ENCODE measurements around the gene GTF2A1.

DNA sequence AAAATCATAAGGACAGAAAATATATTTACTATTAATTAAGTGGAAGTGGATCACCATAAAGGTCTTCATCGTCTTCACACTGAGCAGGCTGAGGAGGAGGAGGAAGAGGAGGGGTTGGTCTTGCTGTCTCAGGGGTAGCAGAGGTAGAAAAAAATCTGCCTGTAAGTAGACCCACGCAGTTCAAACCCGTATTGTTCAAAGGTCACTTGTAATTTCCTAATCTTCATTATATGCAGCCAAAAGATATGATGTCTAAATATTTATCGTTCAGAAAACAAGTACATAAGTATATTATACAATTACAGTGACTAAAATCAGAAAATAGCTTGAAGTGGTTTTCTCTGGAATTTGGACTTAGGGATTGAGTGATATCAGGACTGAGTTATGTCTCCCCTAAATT, 72.1 kb downstream of the GTF2A1 start:
- TF ChIP-seq POLR2A (IDR thresholded peaks at IDR 0.05) (no peak), CTCF (IDR thresholded peaks at IDR 0.05) (no peak)
